ENCODE data around the gene NHSL1.
A peak's percentile ranks its signal among the peaks of the same experiment; 100 is the strongest.
"Not testable (repeated sequence)": the region's sequence is repeated elsewhere in the genome, so short reads cannot be mapped to it uniquely, and the experiment has no call there.

NHSL1 gene

GRCh38 chr6:138456401-138456790 lies 42.9 kb downstream of the NHSL1 start:
- no peak for DNase-seq

DNA sequence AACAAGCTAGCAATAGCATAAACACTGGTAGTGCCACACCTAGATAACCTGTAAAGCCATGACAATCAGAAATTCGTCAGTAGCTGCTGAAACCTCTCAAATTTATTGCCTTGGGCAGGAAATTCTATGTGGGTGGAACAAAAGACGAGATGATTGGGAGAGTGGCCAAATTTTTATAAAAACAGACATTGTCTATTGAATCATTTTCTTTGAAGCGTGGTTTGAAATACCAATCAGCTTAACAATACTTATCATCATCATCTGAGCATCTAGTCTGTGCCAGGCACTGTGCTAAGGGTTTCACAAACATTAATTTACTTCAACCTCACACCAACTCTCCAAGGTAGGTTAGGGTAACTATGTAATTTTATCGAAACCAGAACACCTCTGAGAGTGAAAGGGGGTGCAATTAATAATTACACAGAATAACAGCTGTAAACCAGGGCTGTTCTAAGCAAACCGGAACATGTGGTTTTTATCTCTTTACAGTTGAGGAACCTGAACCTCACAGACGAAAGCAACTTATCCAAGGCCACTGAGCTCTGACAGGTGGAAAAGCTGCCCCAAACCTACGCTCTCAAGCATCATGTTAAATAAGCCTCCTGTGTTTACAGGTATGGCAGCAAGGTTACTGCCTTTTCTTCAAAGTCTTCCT lies 43.4 kb downstream of the NHSL1 start:
- DNase-seq: no peak

DNA sequence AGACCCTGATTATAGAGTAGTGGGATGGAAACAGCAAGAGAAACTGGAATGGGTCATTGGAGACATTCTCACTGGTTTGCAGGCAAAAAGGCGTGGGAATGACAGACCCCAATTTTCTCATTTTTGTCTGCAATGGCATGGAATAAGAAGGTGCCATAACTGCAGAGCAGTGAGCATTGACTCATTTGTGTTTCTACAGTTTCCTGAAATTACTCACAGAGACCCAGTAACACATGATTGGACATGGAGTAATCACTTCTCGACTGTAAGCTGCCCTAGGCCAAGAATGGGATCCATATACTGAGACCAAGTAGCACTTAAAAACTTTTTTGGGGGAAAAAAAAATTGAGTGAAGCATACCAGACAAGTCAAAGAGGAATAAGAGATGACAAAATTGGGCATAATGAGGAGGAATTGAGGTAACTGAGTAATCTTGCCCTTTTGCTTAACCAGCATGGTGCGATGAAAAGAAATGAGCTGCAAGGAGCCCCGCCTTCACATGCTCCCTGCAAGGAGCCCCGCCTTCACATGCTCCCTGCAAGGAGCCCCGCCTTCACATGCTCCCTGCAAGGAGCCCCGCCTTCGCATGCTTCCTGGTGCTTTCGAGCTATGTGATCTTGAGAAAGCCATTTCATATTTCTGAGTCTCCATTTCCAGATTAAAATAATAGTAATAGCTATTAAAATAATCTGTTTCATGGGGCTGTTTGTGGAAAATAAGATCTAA lies 44.1 kb downstream of the NHSL1 start:
- DNase-seq: peak; percentile 86

GRCh38 chr6:138451043-138451442 lies 48.3 kb downstream of the NHSL1 start:
- DNase-seq: no peak

GRCh38 chr6:138450445-138450844 lies 48.8 kb downstream of the NHSL1 start:
- no peak for DNase-seq

GRCh38 chr6:138446821-138447220 lies 52.5 kb downstream of the NHSL1 start:
- DNase-seq: no peak

DNA sequence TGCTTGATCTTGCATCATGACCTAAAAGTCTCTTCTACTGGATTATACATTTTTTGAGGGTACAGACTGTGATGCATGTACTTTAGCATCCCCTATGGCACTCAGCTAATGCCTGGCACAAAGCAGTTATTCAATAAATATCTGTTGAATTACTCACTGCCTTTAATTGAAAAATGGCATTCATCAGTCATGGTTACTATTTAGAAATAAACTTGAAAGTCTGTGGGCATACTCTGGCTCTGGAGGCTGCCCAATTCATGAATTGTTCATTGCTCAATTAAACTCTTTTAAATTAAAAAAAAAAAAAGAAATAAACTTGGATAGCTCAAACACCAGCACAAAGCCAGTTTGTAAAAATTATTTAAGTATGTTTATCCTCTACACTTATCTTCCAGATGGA lies 55.3 kb downstream of the NHSL1 start:
- DNase-seq: no peak

- DNase-seq: no peak
Measured at GRCh38 chr6:138442663-138443062, 56.6 kb downstream of the NHSL1 start.

DNA sequence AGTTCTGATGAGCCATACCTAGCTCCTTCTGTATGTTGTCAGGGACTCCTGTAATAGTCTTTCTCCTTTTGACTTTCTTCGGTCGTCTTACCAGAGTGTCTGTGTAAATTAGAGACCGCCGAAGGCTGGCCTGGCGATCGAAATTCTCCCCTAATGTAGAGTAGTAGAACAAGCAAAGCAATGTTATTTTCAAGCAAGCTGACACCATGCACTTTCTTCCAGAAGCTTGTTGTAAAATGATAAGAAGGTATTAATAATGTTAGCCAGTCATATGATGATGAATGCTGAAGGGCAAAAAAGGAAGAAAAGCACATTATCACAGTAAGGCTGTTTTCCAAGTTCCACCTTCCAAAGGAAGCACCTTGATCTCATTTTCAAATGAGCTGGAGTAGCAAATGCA lies 57.3 kb downstream of the NHSL1 start:
- no peak for DNase-seq

GRCh38 chr6:138440758-138441357 lies 58.4 kb downstream of the NHSL1 start:
- no peak for DNase-seq

DNA sequence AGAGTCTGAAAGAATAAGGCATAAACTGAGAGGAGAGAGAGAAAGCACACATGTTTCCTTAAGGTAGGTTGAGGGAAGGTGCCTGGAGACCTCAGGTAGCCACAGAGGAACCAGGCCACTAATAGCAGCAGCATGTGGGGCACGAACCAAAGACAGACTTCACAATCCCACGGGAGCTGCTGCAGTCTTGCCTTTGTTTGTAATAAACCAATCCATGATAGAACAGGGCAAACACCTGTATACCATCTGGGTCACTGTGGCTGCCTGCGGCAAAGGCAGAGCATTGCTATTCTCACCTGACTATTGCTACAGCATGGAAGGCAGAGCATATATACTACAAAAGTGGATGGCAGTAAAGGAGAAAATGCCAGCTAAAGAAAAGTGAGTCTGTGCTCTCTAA lies 59.0 kb downstream of the NHSL1 start:
- DNase-seq: no peak

GRCh38 chr6:138439546-138439945 lies 59.7 kb downstream of the NHSL1 start:
- no peak for DNase-seq

GRCh38 chr6:138434925-138435324 lies 64.4 kb downstream of the NHSL1 start:
- no peak for DNase-seq

DNA sequence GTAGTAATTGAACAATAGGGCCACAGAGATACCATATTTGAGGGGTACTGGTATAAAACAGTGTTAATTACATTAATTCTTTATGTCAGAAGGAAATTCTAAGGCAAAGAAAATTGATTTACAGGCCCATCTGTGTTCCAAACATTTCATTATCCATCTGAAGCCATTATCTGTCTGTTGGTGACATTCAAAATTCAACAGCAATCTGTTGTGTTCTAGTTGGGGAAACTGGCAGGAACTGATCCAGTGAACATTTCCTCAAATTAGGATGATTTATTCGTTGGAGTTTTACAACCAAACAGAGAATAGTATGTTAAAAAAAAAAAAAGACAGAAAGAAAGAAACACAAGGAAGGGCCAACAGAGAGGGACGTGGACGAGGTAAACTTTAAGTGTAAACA lies 65.2 kb downstream of the NHSL1 start:
- DNase-seq: no peak

DNA sequence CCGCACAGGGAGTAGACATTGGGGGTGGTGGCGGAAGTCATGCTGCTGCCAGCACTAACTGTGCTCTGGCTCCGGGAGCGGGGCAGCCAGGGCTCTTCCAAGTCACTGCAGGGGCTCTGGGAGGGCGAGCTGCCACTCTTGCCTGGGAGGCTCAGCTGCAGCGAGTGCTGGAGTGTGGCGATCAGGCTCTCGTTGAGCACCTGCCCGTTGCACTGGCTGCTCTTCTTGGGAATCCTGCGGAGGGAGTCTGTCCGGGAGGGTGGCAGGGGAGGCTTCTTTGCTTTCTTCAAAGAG lies 67.3 kb downstream of the NHSL1 start:
- DNase-seq: no peak

GRCh38 chr6:138431256-138432062 lies 67.8 kb downstream of the NHSL1 start:
- DNase-seq: no peak

DNA sequence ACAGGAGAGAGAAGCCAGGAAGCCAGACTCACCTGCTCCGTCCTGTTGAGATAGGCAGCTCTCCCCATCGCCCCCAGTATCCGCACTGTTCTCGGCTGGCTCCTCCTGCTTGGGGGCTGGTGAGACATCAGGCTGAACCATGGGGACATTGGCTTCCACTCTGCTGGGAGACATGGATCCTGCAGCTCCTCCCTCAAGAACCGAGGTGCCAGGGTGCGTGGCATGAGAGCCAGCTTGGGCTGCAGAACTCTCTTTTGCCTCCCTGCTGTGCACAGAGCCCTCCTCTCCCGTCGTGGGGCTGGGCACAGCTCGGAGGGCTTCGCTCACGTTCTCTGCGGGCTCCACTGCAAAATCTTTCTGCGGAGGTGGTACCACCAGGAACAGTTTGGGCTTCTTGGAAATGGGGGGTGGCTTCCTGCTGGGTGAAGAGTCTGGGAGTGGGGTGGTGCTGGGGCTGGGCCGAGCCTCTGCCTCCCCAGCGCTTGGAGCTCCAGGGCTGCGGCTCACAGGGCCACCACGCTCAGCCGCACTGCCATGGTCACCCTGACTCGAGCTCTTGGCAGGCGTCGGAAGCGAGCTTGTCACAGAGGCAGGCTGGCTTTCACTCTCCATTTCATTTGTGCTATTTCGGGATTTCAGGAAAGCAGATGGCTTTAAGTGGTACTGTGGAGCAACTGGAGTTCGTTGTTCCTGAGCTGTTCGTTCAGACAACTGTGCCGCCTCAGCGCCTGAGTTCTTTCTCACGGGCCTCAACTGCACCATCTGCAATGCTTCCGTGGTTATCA lies 68.7 kb downstream of the NHSL1 start:
- DNase-seq: no peak

DNA sequence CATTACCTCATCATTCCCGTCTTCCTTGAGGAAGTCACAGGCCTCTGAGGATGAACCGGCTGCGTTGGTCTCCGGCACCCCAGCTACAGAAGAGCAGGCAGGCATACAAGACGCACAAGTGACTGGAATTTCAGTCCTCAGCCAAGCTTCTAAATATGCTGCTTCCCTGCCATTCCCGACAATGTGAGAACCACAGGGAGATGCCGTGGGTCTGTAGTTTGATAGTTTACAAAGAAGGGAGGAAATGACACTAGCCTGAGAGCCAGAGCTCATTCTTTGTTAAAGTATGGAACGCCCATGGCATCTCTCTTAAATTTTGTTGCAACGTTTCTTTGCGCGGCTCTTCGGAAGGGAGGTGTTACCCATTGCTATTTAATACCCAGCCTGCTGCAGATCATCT lies 69.5 kb downstream of the NHSL1 start:
- DNase-seq: no peak

DNA sequence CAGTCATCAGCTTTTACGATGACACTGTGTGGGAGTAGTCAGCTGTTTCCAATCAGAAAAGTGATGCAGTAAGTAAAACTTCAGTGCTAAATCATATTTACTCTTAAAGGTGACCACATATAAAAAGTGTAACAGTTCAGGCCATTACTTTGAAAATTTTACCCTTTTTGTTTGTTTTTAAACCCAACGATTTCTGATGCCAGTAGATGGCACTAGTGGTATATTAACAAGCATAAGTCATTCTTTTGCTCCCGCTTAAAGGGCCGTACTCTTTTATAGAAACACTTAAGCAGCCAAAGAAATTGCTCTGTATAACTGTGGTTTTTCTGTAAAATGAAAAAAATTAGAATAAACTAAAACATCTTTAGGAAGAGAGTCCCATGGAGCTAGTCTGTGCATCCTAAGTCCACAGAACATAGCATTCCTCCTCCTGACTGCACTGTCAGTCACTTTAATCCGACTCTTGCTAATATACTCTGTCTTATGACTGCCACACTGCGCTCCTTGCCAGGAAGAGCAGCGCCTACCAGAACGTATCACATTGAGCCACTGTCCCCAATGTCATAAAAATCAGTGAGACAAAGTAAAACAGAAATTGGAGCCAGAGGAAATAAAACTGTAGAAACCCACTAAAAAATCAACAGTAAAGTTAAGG lies 70.2 kb downstream of the NHSL1 start:
- no peak for DNase-seq

GRCh38 chr6:138427701-138428100 lies 71.6 kb downstream of the NHSL1 start:
- DNase-seq: no peak

GRCh38 chr6:138426500-138427123 lies 72.7 kb downstream of the NHSL1 start:
- no peak for DNase-seq

DNA sequence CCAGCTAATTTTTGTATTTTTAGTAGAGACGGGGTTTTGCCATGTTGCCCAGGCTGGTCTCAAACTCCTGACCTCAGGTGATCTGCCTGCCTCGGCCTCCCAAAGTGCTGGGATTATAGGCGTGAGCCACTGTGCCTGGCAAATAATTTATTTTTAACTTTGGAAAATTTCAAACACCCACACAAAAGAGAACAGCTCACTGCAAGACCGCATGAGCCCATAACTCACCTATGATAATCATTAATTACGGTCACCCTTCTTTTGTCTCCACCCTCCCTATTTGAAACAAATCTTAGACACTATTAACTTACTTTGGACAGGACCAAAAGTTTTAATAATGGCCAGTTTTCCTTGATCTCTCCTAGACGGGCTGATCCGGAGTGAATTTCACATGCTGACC lies 74.0 kb downstream of the NHSL1 start:
- DNase-seq: not testable (repeated sequence)

Data from activated effector memory CD4-positive, alpha-beta T cell treated with anti-CD3 and anti-CD28 coated beads, Interleukin-2, amount 50 U/mL, for 16 hours (primary cell).